Erythroblast (primary cell): ENCODE data around the gene LSS.
A peak's percentile ranks its signal among the peaks of the same experiment; 100 is the strongest.
"Not testable (repeated sequence)": the region's sequence is repeated elsewhere in the genome, so short reads cannot be mapped to it uniquely, and the experiment has no call there.

Experiments used
- DNase-seq, 2 experiments: peaks; one replicate each; lab custom pipeline; 2025; lab: John Stamatoyannopoulos, UW
- GATA1 ChIP-seq: IDR thresholded peaks from 2 replicates; pipeline ENCODE4 v1.6.1; 2011; ENCODE audit warnings: low read depth, mild to moderate bottlenecking, control low read depth, low read length, moderate library complexity
- POLR2A ChIP-seq: IDR thresholded peaks from 2 replicates; pipeline ENCODE4 v1.6.1; 2011; ENCODE audit warnings: mild to moderate bottlenecking, low read length

The LSS gene

GRCh38 chr21:46254208-46254975 lies 25.8 kb upstream of the LSS start:
- TF ChIP-seq POLR2A (no peak), GATA1 (no peak)
- no peak for DNase-seq

- peak; percentile 65 to 82 for DNase-seq
Measured at GRCh38 chr21:46253610-46254124, 25.1 kb upstream of the LSS start.

GRCh38 chr21:46252840-46253239 lies 24.3 kb upstream of the LSS start:
- TF ChIP-seq GATA1: no peak
- TF ChIP-seq POLR2A: no peak
- DNase-seq: no peak

More at GRCh38 chr21:46253610-46254124, 25.1 kb upstream of the LSS start:
- TF ChIP-seq POLR2A: no peak
- no peak for TF ChIP-seq GATA1

- DNase-seq: no peak
- TF ChIP-seq GATA1 (no peak), POLR2A (no peak)
Measured at GRCh38 chr21:46250146-46250725, 21.7 kb upstream of the LSS start.

- no peak for DNase-seq
- TF ChIP-seq POLR2A (no peak), GATA1 (no peak)
Measured at GRCh38 chr21:46248827-46249226, 20.3 kb upstream of the LSS start.

- no peak for TF ChIP-seq GATA1
- TF ChIP-seq POLR2A: no peak
- DNase-seq: peak; percentile 49 to 62
Measured at GRCh38 chr21:46248422-46248782, 19.8 kb upstream of the LSS start.

- TF ChIP-seq POLR2A: no peak
- TF ChIP-seq GATA1: no peak
- DNase-seq: no peak
Measured at GRCh38 chr21:46247699-46248421, 19.3 kb upstream of the LSS start.

- DNase-seq: no peak
- TF ChIP-seq POLR2A: no peak
- no peak for TF ChIP-seq GATA1
Measured at GRCh38 chr21:46246345-46246744, 17.8 kb upstream of the LSS start.

GRCh38 chr21:46245213-46245915 lies 16.8 kb upstream of the LSS start:
- DNase-seq: no peak

GRCh38 chr21:46244602-46245001 lies 16.0 kb upstream of the LSS start:
- DNase-seq: no peak
- TF ChIP-seq GATA1 (no peak), POLR2A (no peak)

More at GRCh38 chr21:46245213-46245915, 16.8 kb upstream of the LSS start:
- TF ChIP-seq POLR2A: no peak
- no peak for TF ChIP-seq GATA1

- DNase-seq: no peak
- no peak for TF ChIP-seq POLR2A
- no peak for TF ChIP-seq GATA1
Measured at GRCh38 chr21:46243960-46244361, 15.4 kb upstream of the LSS start.

GRCh38 chr21:46243325-46243724 lies 14.8 kb upstream of the LSS start:
- DNase-seq: no peak
- TF ChIP-seq POLR2A (no peak), GATA1 (no peak)

GRCh38 chr21:46241577-46241976 lies 13.0 kb upstream of the LSS start:
- DNase-seq: not testable (repeated sequence)
